Measurements from ENCODE around the gene B3GAT3. TPM values are rescaled to one million over a fixed set of nuclear protein-coding genes. Genes with fewer than 3 reads are reported as not detected.

The B3GAT3 gene
- total and polyA plus RNA-seq, 5 donors from 2014 or later, result 34.3 to 57.5 (median 36.0) TPM

DNA sequence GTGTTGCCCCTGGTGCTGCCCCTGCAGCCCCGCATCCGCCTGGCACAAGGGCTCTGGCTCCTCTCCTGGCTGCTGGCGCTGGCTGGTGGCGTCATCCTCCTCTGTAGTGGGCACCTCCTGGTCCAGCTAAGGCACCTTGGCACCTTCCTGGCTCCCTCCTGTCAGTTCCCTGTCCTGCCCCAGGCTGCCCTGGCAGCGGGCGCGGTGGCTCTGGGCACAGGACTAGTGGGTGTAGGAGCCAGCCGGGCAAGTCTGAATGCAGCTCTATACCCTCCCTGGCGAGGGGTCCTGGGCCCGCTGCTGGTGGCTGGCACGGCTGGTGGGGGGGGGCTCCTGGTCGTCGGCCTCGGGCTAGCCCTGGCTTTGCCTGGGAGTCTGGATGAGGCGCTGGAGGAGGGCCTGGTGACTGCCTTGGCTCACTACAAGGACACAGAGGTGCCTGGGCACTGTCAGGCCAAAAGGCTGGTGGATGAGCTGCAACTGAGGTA lies 8.5 kb downstream of the B3GAT3 start:
- no peak overlapping the region for H3K4me3 ChIP-seq (ENCODE audit: low read depth, low read length)
- Mint-ChIP-seq H3K36me3 (peaks cover 11% of the 10 kb centered on the region), H3K4me1 (peaks cover 0 to 54% (median 25%) of the 10 kb centered on the region in 4 donors)

DNA sequence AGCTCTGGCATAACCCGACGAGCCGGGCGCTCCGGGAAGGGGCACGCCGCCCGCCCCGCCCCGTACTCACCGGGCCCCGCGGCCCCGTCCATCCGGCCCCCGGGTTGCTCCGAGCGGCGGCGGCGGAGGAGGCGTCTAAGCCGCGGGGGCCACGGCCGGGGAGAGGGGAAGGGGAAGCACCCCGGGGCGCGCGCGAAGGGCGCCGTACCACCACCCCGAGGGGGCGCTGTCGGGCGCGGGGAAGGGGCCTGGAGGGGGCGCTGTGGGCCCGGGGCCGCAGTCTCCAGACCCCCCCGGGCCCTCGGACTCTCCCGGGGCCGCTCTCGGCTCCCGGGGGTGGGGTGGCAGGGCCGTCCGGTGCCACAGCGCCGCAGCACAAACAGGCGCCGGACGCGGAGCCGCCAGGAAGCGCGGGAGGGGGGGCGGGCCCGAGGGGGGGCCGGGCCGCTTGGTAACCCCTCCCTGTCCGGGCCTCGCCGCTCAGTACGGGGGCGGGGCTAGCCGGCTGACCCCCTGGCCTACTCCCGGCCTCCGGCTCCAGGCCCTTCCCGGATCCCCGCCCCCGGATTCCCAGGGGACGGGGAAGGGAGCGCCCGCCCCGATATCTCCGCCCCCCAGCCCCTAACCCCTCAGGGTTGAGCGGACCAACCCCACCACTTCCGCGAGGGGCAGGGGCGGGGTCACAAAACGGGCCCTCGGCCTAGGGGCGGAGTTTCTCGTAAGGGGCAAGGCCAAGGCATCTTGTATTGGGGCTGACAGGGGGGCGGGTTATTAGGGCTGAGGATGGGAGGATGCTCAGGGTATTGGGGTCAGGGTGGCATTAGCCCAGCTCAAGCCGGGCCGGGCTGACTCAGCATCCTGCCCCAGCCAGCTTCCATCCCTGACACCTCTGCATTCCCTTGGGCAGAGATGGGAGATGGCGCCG lies 9.2 kb downstream of the B3GAT3 start, which contains the start of the genes EML3 and ROM1:
EML3 (minus strand) TSS at position 410 of the 925 bp plus-strand sequence; CDS start at position 92, 318 bp downstream.
ROM1 (plus strand) TSS at position 892 of the 925 bp plus-strand sequence; CDS start at position 917, 25 bp downstream.
- ATAC-seq (ENCODE audit: low read depth in 2 of 2) (peak; percentile 80 to 81), DNase-seq (peak; percentile 84 to 94 (median 89))
- H3K27me3 Mint-ChIP-seq, result no peaks in the 10 kb centered on the region
- H3K27me3 ChIP-seq (ENCODE audit: control insufficient read depth, insufficient read depth, low read length), result no peaks in the 10 kb centered on the region
- peak within 1 kb of the TSS; percentile 92 for H3K27ac ChIP-seq (ENCODE audit: insufficient read depth, low read length, poor library complexity, severe bottlenecking)
- peaks cover 17% of the 10 kb centered on the region for H3K36me3 Mint-ChIP-seq
- H3K4me1 Mint-ChIP-seq, result peaks cover 0 to 61% (median 30%) of the 10 kb centered on the region in 4 donors
- H3K9me3 Mint-ChIP-seq, result no peaks in the 10 kb centered on the region
- H3K36me3 ChIP-seq (ENCODE audit: control insufficient read depth, insufficient read depth, low read length), result peaks cover 10% of the 10 kb centered on the region
- H3K4me3 Mint-ChIP-seq, result peak within 1 kb of the TSS; percentile 97 to 99 (median 99)
- peak within 1 kb of the TSS; percentile 97 to 99 (median 99) for H3K27ac Mint-ChIP-seq
- peak within 1 kb of the TSS; percentile 87 for H3K4me3 ChIP-seq (ENCODE audit: low read depth, low read length)
- H3K9me3 ChIP-seq (ENCODE audit: control insufficient read depth in 2 of 2, low read length in 2 of 2), result no peaks in the 10 kb centered on the region
- peaks cover 28% of the 10 kb centered on the region for H3K4me1 ChIP-seq (ENCODE audit: control insufficient read depth, insufficient read depth, low read length, poor library complexity, severe bottlenecking)

More for the DNA sequence above, 8.5 kb downstream of the B3GAT3 start:
- Histone ChIP-seq H3K27me3 (ENCODE audit: control insufficient read depth, insufficient read depth, low read length) (no peaks in the 10 kb centered on the region), H3K36me3 (ENCODE audit: control insufficient read depth, insufficient read depth, low read length) (peaks cover 6% of the 10 kb centered on the region), H3K27ac (ENCODE audit: insufficient read depth, low read length, poor library complexity, severe bottlenecking) (peak overlapping the region; percentile 92), H3K4me1 (ENCODE audit: control insufficient read depth, insufficient read depth, low read length, poor library complexity, severe bottlenecking) (peaks cover 28% of the 10 kb centered on the region), H3K9me3 (ENCODE audit: control insufficient read depth in 2 of 2, low read length in 2 of 2) (no peaks in the 10 kb centered on the region)
- ATAC-seq (ENCODE audit: low read depth in 2 of 2), result no peak
- no peak for DNase-seq
- Mint-ChIP-seq H3K27ac (peak overlapping the region in 2 of 3 donors; percentile 78 to 94), H3K27me3 (no peaks in the 10 kb centered on the region), H3K4me3 (peak overlapping the region; percentile 56 to 93 (median 82)), H3K9me3 (no peaks in the 10 kb centered on the region)

- H3K27me3 Mint-ChIP-seq, result no peaks in the 10 kb centered on the region
- peak overlapping the region; percentile 92 for H3K27ac ChIP-seq (ENCODE audit: insufficient read depth, low read length, poor library complexity, severe bottlenecking)
- peaks cover 0 to 62% (median 33%) of the 10 kb centered on the region in 4 donors for H3K4me1 Mint-ChIP-seq
- peak overlapping the region; percentile 97 to 99 (median 99) for H3K4me3 Mint-ChIP-seq
- peaks cover 28% of the 10 kb centered on the region for H3K4me1 ChIP-seq (ENCODE audit: control insufficient read depth, insufficient read depth, low read length, poor library complexity, severe bottlenecking)
- no peaks in the 10 kb centered on the region for H3K9me3 ChIP-seq (ENCODE audit: control insufficient read depth in 2 of 2, low read length in 2 of 2)
- no peaks in the 10 kb centered on the region for H3K9me3 Mint-ChIP-seq
- peak overlapping the region; percentile 87 for H3K4me3 ChIP-seq (ENCODE audit: low read depth, low read length)
- peak in 2 of 3 donors; percentile 21 to 65 for DNase-seq
- peaks cover 10% of the 10 kb centered on the region for H3K36me3 ChIP-seq (ENCODE audit: control insufficient read depth, insufficient read depth, low read length)
- H3K27ac Mint-ChIP-seq, result peak overlapping the region; percentile 97 to 99 (median 99)
- no peaks in the 10 kb centered on the region for H3K27me3 ChIP-seq (ENCODE audit: control insufficient read depth, insufficient read depth, low read length)
- H3K36me3 Mint-ChIP-seq, result peaks cover 19% of the 10 kb centered on the region
- peak; percentile 13 to 23 for ATAC-seq (ENCODE audit: low read depth in 2 of 2)
These were observed 10.0 kb downstream of the B3GAT3 start for GRCh38 chr11:62611705-62612365.

DNA sequence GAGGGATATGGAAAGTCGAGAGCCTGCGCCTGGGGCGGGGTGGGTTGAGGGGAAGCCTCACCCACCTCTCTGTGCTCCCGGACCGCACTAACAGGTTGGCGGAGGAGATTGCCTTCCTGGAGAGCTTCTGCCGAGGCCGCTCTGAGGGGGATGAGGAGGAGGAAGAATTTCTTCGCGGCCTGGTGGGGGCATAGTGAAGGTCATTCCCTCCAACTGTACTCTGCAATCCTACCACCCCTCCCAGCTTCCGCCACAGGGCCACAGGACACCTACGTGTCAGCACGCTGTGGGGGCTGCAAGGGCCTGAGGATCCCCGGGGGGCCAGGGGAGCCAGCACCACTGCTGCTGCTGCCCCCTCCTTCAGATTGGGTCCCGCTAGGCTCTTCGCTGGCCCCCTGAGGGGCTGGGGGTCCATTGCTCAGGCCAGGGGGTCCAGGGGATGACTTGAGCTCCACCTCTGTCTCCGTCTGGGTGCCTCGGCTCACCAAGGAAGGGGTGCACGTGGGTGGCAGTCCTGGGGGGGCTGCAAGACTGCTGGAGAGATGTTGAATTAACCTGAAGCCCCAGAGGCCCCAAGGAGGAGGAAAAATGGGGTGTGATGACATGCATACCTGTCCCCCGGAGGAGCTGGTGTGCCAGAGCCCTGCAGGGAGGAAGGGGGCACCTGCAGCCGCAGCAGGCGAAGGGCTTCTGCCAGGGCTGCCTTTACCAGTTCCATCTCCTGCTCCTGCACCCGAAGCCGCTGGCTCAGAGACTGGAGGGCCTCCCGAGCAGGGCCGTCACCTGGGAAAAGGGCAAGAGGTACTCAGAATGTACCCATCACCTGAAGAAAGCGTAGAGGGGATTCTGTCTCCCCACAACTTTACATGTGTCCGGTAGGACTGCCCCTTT lies 10.7 kb downstream of the B3GAT3 start:
- no peaks in the 10 kb centered on the region for H3K9me3 ChIP-seq (ENCODE audit: control insufficient read depth in 2 of 2, low read length in 2 of 2)
- peaks cover 28% of the 10 kb centered on the region for H3K4me1 ChIP-seq (ENCODE audit: control insufficient read depth, insufficient read depth, low read length, poor library complexity, severe bottlenecking)
- Mint-ChIP-seq H3K4me1 (peaks cover 0 to 62% (median 32%) of the 10 kb centered on the region in 4 donors), H3K4me3 (peak overlapping the region; percentile 97 to 99 (median 99)), H3K9me3 (no peaks in the 10 kb centered on the region), H3K27ac (peak overlapping the region; percentile 97 to 99 (median 99)), H3K36me3 (peaks cover 22% of the 10 kb centered on the region), H3K27me3 (no peaks in the 10 kb centered on the region)
- H3K27ac ChIP-seq (ENCODE audit: insufficient read depth, low read length, poor library complexity, severe bottlenecking), result peak overlapping the region; percentile 92
- H3K4me3 ChIP-seq (ENCODE audit: low read depth, low read length), result peak overlapping the region; percentile 87
- peaks cover 10% of the 10 kb centered on the region for H3K36me3 ChIP-seq (ENCODE audit: control insufficient read depth, insufficient read depth, low read length)
- DNase-seq (peak in 1 of 3 donors; percentile 8), ATAC-seq (ENCODE audit: low read depth in 2 of 2) (no peak)
- no peaks in the 10 kb centered on the region for H3K27me3 ChIP-seq (ENCODE audit: control insufficient read depth, insufficient read depth, low read length)

GRCh38 chr11:62610403-62610802 lies 11.4 kb downstream of the B3GAT3 start:
- no peak for ATAC-seq (ENCODE audit: low read depth in 2 of 2)
- H3K36me3 Mint-ChIP-seq, result peaks cover 23% of the 10 kb centered on the region

GRCh38 chr11:62608776-62609175 lies 13.0 kb downstream of the B3GAT3 start:
- H3K36me3 ChIP-seq (ENCODE audit: control insufficient read depth, insufficient read depth, low read length), result peaks cover 27% of the 10 kb centered on the region
- Mint-ChIP-seq H3K27me3 (no peaks in the 10 kb centered on the region), H3K36me3 (peaks cover 23% of the 10 kb centered on the region), H3K27ac (peak overlapping the region in 2 of 3 donors; percentile 60 to 79), H3K9me3 (no peaks in the 10 kb centered on the region), H3K4me1 (peaks cover 0 to 59% (median 28%) of the 10 kb centered on the region in 4 donors), H3K4me3 (peak overlapping the region in 1 of 4 donors; percentile 99)
- DNase-seq, result no peak
- no peaks in the 10 kb centered on the region for H3K9me3 ChIP-seq (ENCODE audit: control insufficient read depth in 2 of 2, low read length in 2 of 2)
- no peak overlapping the region for H3K27ac ChIP-seq (ENCODE audit: insufficient read depth, low read length, poor library complexity, severe bottlenecking)
- ATAC-seq (ENCODE audit: low read depth in 2 of 2), result no peak
- peaks cover 28% of the 10 kb centered on the region for H3K4me1 ChIP-seq (ENCODE audit: control insufficient read depth, insufficient read depth, low read length, poor library complexity, severe bottlenecking)
- H3K27me3 ChIP-seq (ENCODE audit: control insufficient read depth, insufficient read depth, low read length), result no peaks in the 10 kb centered on the region
- no peak overlapping the region for H3K4me3 ChIP-seq (ENCODE audit: low read depth, low read length)

More at GRCh38 chr11:62610403-62610802, 11.4 kb downstream of the B3GAT3 start:
- Histone ChIP-seq H3K36me3 (ENCODE audit: control insufficient read depth, insufficient read depth, low read length) (peaks cover 14% of the 10 kb centered on the region), H3K27me3 (ENCODE audit: control insufficient read depth, insufficient read depth, low read length) (no peaks in the 10 kb centered on the region), H3K27ac (ENCODE audit: insufficient read depth, low read length, poor library complexity, severe bottlenecking) (peak overlapping the region; percentile 30), H3K9me3 (ENCODE audit: control insufficient read depth in 2 of 2, low read length in 2 of 2) (no peaks in the 10 kb centered on the region), H3K4me1 (ENCODE audit: control insufficient read depth, insufficient read depth, low read length, poor library complexity, severe bottlenecking) (peaks cover 28% of the 10 kb centered on the region), H3K4me3 (ENCODE audit: low read depth, low read length) (no peak overlapping the region)
- DNase-seq, result no peak
- H3K9me3 Mint-ChIP-seq, result no peaks in the 10 kb centered on the region
- peak overlapping the region; percentile 62 to 86 (median 73) for H3K27ac Mint-ChIP-seq
- peaks cover 0 to 62% (median 33%) of the 10 kb centered on the region in 4 donors for H3K4me1 Mint-ChIP-seq
- peak overlapping the region; percentile 90 to 99 (median 98) for H3K4me3 Mint-ChIP-seq
- no peaks in the 10 kb centered on the region for H3K27me3 Mint-ChIP-seq

Measured in CD4-positive, CD25-positive, alpha-beta regulatory T cell (primary cell).